Activated T-cell treated with anti-CD3 and anti-CD28 coated beads, Interleukin-2, amount 50 U/mL, for 24 hours (primary cell): Measurements from ENCODE around the gene IL11.
"Not testable (repeated sequence)": the region's sequence is repeated elsewhere in the genome, so short reads cannot be mapped to it uniquely, and the experiment has no call there.

ENCODE experiments used
- DNase-seq: peaks from one replicate; pipeline ENCODE4 v3.0.0-alpha.2; 2020
- H3K27ac Mint-ChIP-seq: 2 replicates; pipeline ENCODE4 v1.8.0; 2020; ENCODE audit warnings: mild to moderate bottlenecking, mixed read lengths
- H3K27me3 Mint-ChIP-seq: 2 replicates; pipeline ENCODE4 v1.8.0; 2020; ENCODE audit warnings: mixed read lengths
- H3K36me3 Mint-ChIP-seq: 2 replicates; pipeline ENCODE4 v1.8.0; 2020; ENCODE audit warnings: low read depth, mixed read lengths
- H3K4me1 Mint-ChIP-seq: 2 replicates; pipeline ENCODE4 v1.8.0; 2020; ENCODE audit warnings: low read depth, mixed read lengths
- H3K4me3 Mint-ChIP-seq: 2 replicates; pipeline ENCODE4 v1.8.0; 2020; ENCODE audit warnings: mild to moderate bottlenecking, moderate library complexity, mixed read lengths
- H3K9me3 Mint-ChIP-seq: 2 replicates; pipeline ENCODE4 v1.8.0; 2020; ENCODE audit warnings: mixed read lengths

IL11 gene

DNA sequence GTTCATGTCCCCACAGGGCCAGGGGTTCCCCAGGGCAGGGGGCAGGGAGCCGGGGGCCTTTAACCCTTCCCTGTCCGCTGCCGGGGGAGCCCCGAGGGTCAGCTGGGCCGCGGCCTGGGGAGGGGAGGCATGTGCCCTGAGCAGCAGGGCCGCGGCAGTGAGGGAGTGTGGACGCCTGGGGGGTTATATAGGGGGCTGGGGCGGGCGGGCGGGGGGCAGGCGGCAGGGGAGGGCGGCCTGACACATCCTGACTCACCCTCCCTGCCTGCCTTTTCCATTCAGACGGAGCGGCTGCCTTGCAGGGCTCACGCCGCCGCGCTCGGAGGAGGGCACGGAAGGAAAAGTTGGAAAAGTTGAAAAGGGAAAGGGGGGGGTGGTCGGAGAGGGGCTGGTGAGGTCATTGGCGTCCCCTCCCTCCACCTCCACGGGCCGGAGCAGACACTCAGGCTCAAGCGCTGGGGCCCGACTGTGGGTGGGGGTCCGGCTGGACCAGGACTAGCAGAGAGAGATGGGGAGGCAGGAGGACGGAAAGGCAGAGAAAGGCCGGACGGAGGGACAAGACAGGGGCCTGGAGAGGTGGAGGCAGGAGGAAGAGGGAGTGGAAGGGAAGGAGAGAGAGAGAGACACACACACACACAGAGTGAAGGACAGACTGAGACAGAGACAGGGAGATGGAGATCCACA is at the start of gene IL11:
IL11 (minus strand) TSS at position 159 of the 684 bp plus-strand sequence; CDS start at position 6, 153 bp downstream.
- DNase-seq, result no peak
- peaks cover 12% of the 10 kb centered on the region for H3K4me1 Mint-ChIP-seq
- peak within 1 kb of the TSS; percentile 57 for H3K4me3 Mint-ChIP-seq
- no peak within 1 kb of the TSS for H3K27ac Mint-ChIP-seq
- H3K9me3 Mint-ChIP-seq, result no peaks in the 10 kb centered on the region
- H3K27me3 Mint-ChIP-seq, result peaks cover 61% of the 10 kb centered on the region
- H3K36me3 Mint-ChIP-seq, result no peaks in the 10 kb centered on the region

DNA sequence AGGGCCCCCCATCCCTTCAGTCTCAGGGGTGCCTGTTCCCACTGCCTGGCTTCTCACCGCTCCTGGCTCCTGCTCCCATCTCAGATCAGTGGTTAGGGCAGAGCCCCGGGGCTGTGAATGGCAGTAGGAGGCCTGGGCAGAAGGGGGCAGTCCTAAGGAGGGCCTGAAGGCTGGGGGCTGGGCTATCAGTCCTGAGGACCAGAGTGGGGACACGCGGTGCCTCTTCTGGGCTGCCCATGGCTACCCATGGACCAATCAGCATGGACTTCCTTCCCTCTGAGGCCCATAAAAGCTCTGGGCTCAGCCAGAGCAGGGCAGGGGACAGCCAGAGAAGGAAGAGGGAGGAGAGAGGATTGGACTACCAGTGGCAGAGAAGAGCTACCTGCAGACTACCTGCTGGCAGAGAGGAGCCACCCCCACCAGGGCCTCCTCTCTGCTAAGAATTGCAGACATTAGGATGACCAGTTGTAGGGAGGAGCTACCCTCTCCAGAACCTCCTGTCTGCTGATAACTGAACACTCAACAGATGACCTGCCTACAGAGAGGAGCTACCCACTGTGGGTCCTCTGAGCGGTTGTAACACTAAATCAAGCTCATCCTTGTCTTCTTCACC is 49.5 kb upstream of the IL11 start:
- Mint-ChIP-seq H3K27ac (no peak overlapping the region), H3K36me3 (no peaks in the 10 kb centered on the region), H3K4me3 (no peak overlapping the region), H3K9me3 (no peaks in the 10 kb centered on the region), H3K4me1 (peaks cover 18% of the 10 kb centered on the region), H3K27me3 (no peaks in the 10 kb centered on the region)
- DNase-seq, result no peak

GRCh38 chr19:55419103-55419502 is 48.8 kb upstream of the IL11 start:
- H3K4me3 Mint-ChIP-seq, result no peak overlapping the region
- H3K27me3 Mint-ChIP-seq, result no peaks in the 10 kb centered on the region
- no peak overlapping the region for H3K27ac Mint-ChIP-seq
- H3K9me3 Mint-ChIP-seq, result no peaks in the 10 kb centered on the region
- peaks cover 18% of the 10 kb centered on the region for H3K4me1 Mint-ChIP-seq
- no peaks in the 10 kb centered on the region for H3K36me3 Mint-ChIP-seq
- no peak for DNase-seq

GRCh38 chr19:55418185-55418584 is 47.9 kb upstream of the IL11 start:
- Mint-ChIP-seq H3K27me3 (no peaks in the 10 kb centered on the region), H3K9me3 (no peaks in the 10 kb centered on the region), H3K36me3 (no peaks in the 10 kb centered on the region), H3K4me3 (no peak overlapping the region), H3K4me1 (peaks cover 18% of the 10 kb centered on the region), H3K27ac (no peak overlapping the region)
- peak; percentile 50 for DNase-seq

DNA sequence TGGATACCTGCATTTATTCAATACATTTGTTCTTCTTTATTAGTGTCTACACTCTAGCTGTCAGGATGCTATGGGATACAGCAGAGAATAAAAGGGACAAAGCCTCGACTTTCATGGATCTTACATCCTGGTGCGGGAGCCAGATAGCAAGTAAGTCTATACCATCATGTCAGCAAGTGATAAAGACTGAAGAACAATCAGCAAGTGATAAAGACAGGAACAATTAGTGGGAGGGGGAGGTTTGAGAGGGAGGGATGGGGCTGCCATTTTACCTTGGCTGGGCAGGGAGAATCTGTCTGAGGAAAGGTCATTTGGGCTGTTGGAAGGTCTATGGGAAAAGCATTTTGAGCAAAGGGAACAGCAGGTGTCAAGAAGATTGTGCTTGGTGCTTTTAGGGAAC is 39.9 kb upstream of the IL11 start:
- Mint-ChIP-seq H3K9me3 (peaks cover 10% of the 10 kb centered on the region), H3K4me3 (no peak overlapping the region), H3K4me1 (peaks cover 26% of the 10 kb centered on the region), H3K27me3 (no peaks in the 10 kb centered on the region), H3K36me3 (peaks cover 29% of the 10 kb centered on the region), H3K27ac (no peak overlapping the region)
- no peak for DNase-seq

GRCh38 chr19:55409179-55409578 is 38.9 kb upstream of the IL11 start:
- H3K27me3 Mint-ChIP-seq, DNase-seq, H3K4me3 Mint-ChIP-seq: not testable (repeated sequence)
- peak overlapping the region; percentile 99 for H3K27ac Mint-ChIP-seq
- peaks cover 38% of the 10 kb centered on the region for H3K36me3 Mint-ChIP-seq
- peaks cover 10% of the 10 kb centered on the region for H3K9me3 Mint-ChIP-seq
- H3K4me1 Mint-ChIP-seq, result peaks cover 28% of the 10 kb centered on the region

GRCh38 chr19:55408533-55408872 is 38.2 kb upstream of the IL11 start:
- DNase-seq, result no peak
- Mint-ChIP-seq H3K4me1 (peaks cover 33% of the 10 kb centered on the region), H3K4me3 (peak overlapping the region; percentile 92), H3K36me3 (peaks cover 45% of the 10 kb centered on the region), H3K27ac (peak overlapping the region; percentile 99), H3K27me3 (no peaks in the 10 kb centered on the region), H3K9me3 (peaks cover 10% of the 10 kb centered on the region)

DNA sequence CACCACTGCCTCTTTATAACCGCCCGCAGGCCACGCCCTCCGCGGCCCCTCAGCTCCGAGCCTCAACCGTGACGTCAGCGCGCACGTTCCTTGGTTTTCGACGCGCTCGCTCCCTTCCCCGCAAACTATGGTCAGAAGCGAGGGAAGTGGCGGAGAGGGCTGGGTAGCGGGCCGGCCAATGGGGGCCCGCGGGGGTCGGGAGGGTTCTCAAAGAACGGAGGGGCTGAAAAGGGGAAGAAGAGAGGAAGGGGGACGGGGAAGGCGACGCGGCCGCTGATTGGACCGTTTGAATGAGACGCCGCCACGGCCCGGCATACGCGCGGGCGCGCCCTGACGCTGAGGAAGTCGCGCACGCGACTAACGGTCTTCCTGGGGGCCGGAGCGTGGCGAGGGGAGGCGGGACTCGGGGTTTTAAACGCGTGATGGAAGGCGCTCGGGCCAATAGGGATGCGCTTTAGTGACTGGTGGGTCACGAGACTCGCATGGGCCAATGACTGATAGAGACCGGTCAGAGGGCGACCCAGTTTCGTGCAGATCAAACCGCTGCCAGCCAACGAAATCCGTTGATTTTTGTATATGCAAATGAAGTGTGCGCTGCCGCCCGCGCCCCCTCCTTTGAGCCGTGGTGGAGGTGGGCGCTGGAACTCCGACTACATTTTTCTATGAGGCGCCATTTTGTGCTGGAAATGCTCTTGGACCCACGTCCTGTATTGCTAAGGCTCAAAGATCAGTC is 37.7 kb upstream of the IL11 start:
- peaks cover 10% of the 10 kb centered on the region for H3K9me3 Mint-ChIP-seq
- peaks cover 50% of the 10 kb centered on the region for H3K36me3 Mint-ChIP-seq
- H3K4me1 Mint-ChIP-seq, result peaks cover 37% of the 10 kb centered on the region
- DNase-seq, result peak; percentile 97
- H3K27me3 Mint-ChIP-seq, result no peaks in the 10 kb centered on the region
- H3K4me3 Mint-ChIP-seq, result peak overlapping the region; percentile 92
- H3K27ac Mint-ChIP-seq, result peak overlapping the region; percentile 99

- H3K27me3 Mint-ChIP-seq, DNase-seq: not testable (repeated sequence)
- Mint-ChIP-seq H3K9me3 (peaks cover 10% of the 10 kb centered on the region), H3K27ac (peak within 1 kb of the TSS; percentile 99), H3K4me1 (peaks cover 40% of the 10 kb centered on the region), H3K4me3 (peak within 1 kb of the TSS; percentile 92), H3K36me3 (peaks cover 55% of the 10 kb centered on the region)
Observed at GRCh38 chr19:55407550-55407799, 37.2 kb upstream of the IL11 start, which contains the start of gene UBE2S. UBE2S (minus strand) TSS chr19:55407788; CDS start chr19:55407589, 199 bp downstream.

- DNase-seq, result no peak
- H3K4me1 Mint-ChIP-seq, result peaks cover 41% of the 10 kb centered on the region
- peaks cover 60% of the 10 kb centered on the region for H3K36me3 Mint-ChIP-seq
- H3K9me3 Mint-ChIP-seq, result peaks cover 10% of the 10 kb centered on the region
- peak overlapping the region; percentile 92 for H3K4me3 Mint-ChIP-seq
- H3K27me3 Mint-ChIP-seq, result no peaks in the 10 kb centered on the region
- H3K27ac Mint-ChIP-seq, result peak overlapping the region; percentile 92
Observed at GRCh38 chr19:55406826-55407549, 36.7 kb upstream of the IL11 start.

DNA sequence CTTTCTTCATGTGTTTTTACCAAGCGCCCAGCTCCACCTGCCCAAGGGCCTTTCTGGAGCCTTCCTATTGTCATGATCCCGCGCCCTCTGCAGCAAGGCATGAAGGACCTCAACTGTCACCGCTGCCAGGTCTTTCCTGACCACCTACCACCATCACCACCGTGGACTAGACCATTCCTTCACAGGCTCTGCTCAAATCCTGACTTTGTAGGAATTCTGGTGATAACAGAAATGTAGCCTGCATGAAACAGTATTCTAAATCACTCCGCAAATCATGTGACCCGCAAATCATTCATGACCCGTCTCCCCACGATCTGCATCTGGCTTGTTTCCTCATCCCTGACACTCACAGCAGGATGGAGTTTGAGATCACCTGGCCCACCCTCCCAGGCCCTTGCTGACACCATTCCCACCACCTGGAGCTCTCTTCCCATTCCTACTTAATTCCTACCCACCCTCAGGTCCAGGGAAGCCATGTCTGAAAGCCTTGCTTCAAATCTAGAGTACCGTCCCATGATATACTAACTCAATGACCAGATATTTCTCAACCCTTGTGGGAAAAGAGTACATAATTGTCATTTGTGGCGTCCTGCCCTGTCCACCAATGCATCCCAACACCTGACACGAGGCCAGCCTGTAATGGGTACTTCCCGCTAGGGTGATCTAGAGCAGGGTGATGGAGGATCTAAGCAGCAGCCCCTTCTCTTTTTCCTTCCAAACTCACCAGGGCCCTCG is 36.0 kb upstream of the IL11 start:
- H3K4me3 Mint-ChIP-seq, result peak overlapping the region; percentile 92
- H3K27ac Mint-ChIP-seq, result peak overlapping the region; percentile 92
- no peak for DNase-seq
- H3K9me3 Mint-ChIP-seq, result peaks cover 10% of the 10 kb centered on the region
- peaks cover 65% of the 10 kb centered on the region for H3K36me3 Mint-ChIP-seq
- no peaks in the 10 kb centered on the region for H3K27me3 Mint-ChIP-seq
- H3K4me1 Mint-ChIP-seq, result peaks cover 41% of the 10 kb centered on the region

- peaks cover 71% of the 10 kb centered on the region for H3K36me3 Mint-ChIP-seq
- H3K4me1 Mint-ChIP-seq, result peaks cover 41% of the 10 kb centered on the region
- no peaks in the 10 kb centered on the region for H3K27me3 Mint-ChIP-seq
- H3K4me3 Mint-ChIP-seq, result peak overlapping the region; percentile 92
- H3K27ac Mint-ChIP-seq, result peak overlapping the region; percentile 92
- H3K9me3 Mint-ChIP-seq, result peaks cover 10% of the 10 kb centered on the region
- no peak for DNase-seq
Observed at GRCh38 chr19:55405638-55406037, 35.4 kb upstream of the IL11 start.

DNA sequence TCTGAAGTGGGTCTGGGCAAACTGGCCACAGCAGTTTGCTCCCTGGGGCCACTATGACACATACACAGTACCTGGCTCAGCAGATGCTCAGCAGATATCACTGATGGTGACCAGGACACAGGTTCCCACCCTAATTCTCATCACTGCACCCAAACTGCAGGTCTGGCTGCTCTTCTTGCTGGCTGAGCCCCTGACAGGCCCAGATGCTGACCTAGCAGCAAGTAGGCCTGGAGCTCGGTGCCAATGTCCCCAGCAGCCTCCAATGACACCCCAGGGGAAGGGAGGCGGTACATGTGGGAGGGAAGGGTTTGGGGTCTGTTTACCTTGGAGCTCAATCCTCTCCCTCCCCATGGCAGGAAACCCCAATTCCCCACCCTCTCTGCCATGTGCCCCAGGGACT is 32.2 kb upstream of the IL11 start:
- H3K9me3 Mint-ChIP-seq, result no peaks in the 10 kb centered on the region
- peaks cover 75% of the 10 kb centered on the region for H3K36me3 Mint-ChIP-seq
- DNase-seq, result no peak
- no peak overlapping the region for H3K27ac Mint-ChIP-seq
- peaks cover 51% of the 10 kb centered on the region for H3K4me1 Mint-ChIP-seq
- H3K4me3 Mint-ChIP-seq, result peak overlapping the region; percentile 36
- no peaks in the 10 kb centered on the region for H3K27me3 Mint-ChIP-seq

DNA sequence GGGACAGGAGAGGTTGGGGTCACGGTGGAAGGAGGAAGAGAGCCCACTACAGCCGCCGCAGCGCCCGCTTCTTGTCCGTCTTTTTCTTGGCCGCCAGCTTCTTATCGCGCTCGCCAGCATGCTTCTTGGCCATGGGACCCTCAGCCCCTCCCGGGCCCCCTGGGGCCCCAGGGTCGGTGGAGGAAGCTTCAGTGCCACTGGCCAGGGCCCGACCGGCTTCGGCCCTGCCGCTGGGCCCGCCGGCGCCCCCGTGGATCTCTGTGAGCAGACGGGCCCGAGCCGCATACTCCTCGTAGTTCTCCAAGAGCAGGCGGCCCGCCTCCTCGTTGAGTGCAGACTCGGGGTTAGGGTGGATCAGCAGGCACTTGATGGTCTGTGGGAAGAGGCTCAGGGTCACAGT is 31.1 kb upstream of the IL11 start:
- Mint-ChIP-seq H3K4me1 (peaks cover 48% of the 10 kb centered on the region), H3K27ac (peak overlapping the region; percentile 44), H3K36me3 (peaks cover 66% of the 10 kb centered on the region)
- DNase-seq, H3K4me3 Mint-ChIP-seq, H3K9me3 Mint-ChIP-seq, H3K27me3 Mint-ChIP-seq: not testable (repeated sequence)
